OCI-LY1 (cell line): ENCODE results near the gene ACVR1.

Experiments used
- CTCF ChIP-seq: fragments of 200-600 bp; sonication (generic), shearing (Covaris generic); IDR thresholded peaks from 2 replicates; pipeline ENCODE4 v1.5.1; 2017; ENCODE audit warnings: mild to moderate bottlenecking, antibody characterized with exemption, low read length, moderate library complexity, mixed read lengths
- EZH2 ChIP-seq: fragments of 200-600 bp; sonication (generic), shearing (Covaris generic); IDR thresholded peaks from 2 replicates; pipeline ENCODE4 v1.8.0; 2017; ENCODE audit warnings: borderline replicate concordance, mixed run types, mild to moderate bottlenecking, antibody characterized with exemption, low read length, moderate library complexity, mixed read lengths

GRCh38 chr2:157898591-157898996 lies 22.5 kb upstream of the ACVR1 start:
- TF ChIP-seq CTCF, result no peak
- TF ChIP-seq EZH2, result no peak
